RWPE1 (cell line): ENCODE measurements around the gene SFXN5.

Source experiments
- CTCF ChIA-PET: fragments of 350-600 bp; sonication (Branson Sonifier 250); formaldehyde crosslinking; extraction: SDS; loops from one replicate; lab custom pipeline; 2021; lab: Yijun Ruan, JAX
- POLR2A ChIA-PET: fragments of 400-600 bp; formaldehyde crosslinking; extraction: SDS; loops from one replicate; lab custom pipeline; 2020; ENCODE audit warnings: antibody characterized with exemption; ENCODE audit not compliant: low non-redundant PET; lab: Yijun Ruan, JAX
- DNase-seq: peaks from one replicate; pipeline ENCODE4 v3.0.0; 2012; ENCODE audit warnings: low spot score
- H3K27ac ChIP-seq: fragments of 450-650 bp; 2 replicates; pipeline ENCODE4 v1.5.1; 2017
- CTCF ChIP-seq: fragments of 450-650 bp; conservative IDR thresholded peaks from 2 replicates; pipeline ENCODE4 v1.5.1; 2017; ENCODE audit warnings: low read depth, mild to moderate bottlenecking

The SFXN5 gene

GRCh38 chr2:73053316-73054114, 18.0 kb downstream of the SFXN5 start:
- CTCF ChIA-PET = interaction anchor here (0.5 kb wide), 1 partner anchor 1324 kb away, joined by 5 read pairs; no protein-coding TSS in a partner anchor
- no peak for TF ChIP-seq CTCF
- DNase-seq = no peak
- POLR2A ChIA-PET = no interaction called here
- H3K27ac ChIP-seq = no peak overlapping the region

GRCh38 chr2:73050121-73050545, 21.4 kb downstream of the SFXN5 start:
- DNase-seq = no peak
- POLR2A ChIA-PET = no interaction called here
- TF ChIP-seq CTCF = no peak
- no peak overlapping the region for H3K27ac ChIP-seq
- CTCF ChIA-PET = no interaction called here

- CTCF ChIA-PET = interaction anchor here (0.7 kb wide), 1 partner anchor 1509 kb away, joined by 3 read pairs; no protein-coding TSS in a partner anchor
- H3K27ac ChIP-seq = no peak overlapping the region
- no peak for TF ChIP-seq CTCF
- POLR2A ChIA-PET = no interaction called here
- no peak for DNase-seq
Measured at GRCh38 chr2:73043929-73044832, 27.3 kb downstream of the SFXN5 start.

- ChIA-PET CTCF (interaction anchor here (0.5 to 1.1 kb wide), 2 partner anchors 50 to 386 kb away, joined by 3 to 4 read pairs; no protein-coding TSS in a partner anchor), POLR2A (no interaction called here)
- no peak for DNase-seq
- no peak for TF ChIP-seq CTCF
- H3K27ac ChIP-seq = no peak overlapping the region
Measured at GRCh38 chr2:73043276-73043675, 28.2 kb downstream of the SFXN5 start.

- CTCF ChIA-PET = interaction anchor here (0.6 kb wide), 1 partner anchor 140 kb away, joined by 3 read pairs; no protein-coding TSS in a partner anchor
- DNase-seq = no peak
Measured at GRCh38 chr2:73037947-73038585, 33.4 kb downstream of the SFXN5 start.

More at GRCh38 chr2:73037947-73038585, 33.4 kb downstream of the SFXN5 start:
- POLR2A ChIA-PET = no interaction called here
- no peak for TF ChIP-seq CTCF
- no peak overlapping the region for H3K27ac ChIP-seq
